NOMO-1 treated with dmso at 0.1 percent for 144 hours (cell line): ENCODE measurements around the gene NBPF12.
"Not testable (repeated sequence)": the region's sequence is repeated elsewhere in the genome, so short reads cannot be mapped to it uniquely, and the experiment has no call there.

Experiments
- DNase-seq: peaks from one replicate; lab custom pipeline; 2025; ENCODE audit not compliant: unreplicated experiment; lab: John Stamatoyannopoulos, UW

The NBPF12 gene

GRCh38 chr1:146972681-146973080 is 34.6 kb downstream of the NBPF12 start:
- DNase-seq, result not testable (repeated sequence)

- DNase-seq, result not testable (repeated sequence)
These were observed 47.7 kb downstream of the NBPF12 start for GRCh38 chr1:146985855-146986254.

- DNase-seq, result not testable (repeated sequence)
These were observed 48.3 kb downstream of the NBPF12 start for GRCh38 chr1:146986450-146986849.

- DNase-seq, result not testable (repeated sequence)
These were observed 49.4 kb downstream of the NBPF12 start for GRCh38 chr1:146987502-146987901.

GRCh38 chr1:146989455-146989854 is 51.3 kb downstream of the NBPF12 start:
- DNase-seq, result not testable (repeated sequence)

GRCh38 chr1:147008495-147008894 is 70.4 kb downstream of the NBPF12 start:
- not testable (repeated sequence) for DNase-seq

- DNase-seq, result not testable (repeated sequence)
These were observed 88.9 kb downstream of the NBPF12 start for GRCh38 chr1:147026975-147027374.

- DNase-seq, result not testable (repeated sequence)
These were observed 92.0 kb downstream of the NBPF12 start for GRCh38 chr1:147030066-147030653.

- no peak for DNase-seq
These were observed 101.8 kb downstream of the NBPF12 start for GRCh38 chr1:147039916-147040315.

GRCh38 chr1:147042891-147043290 is 104.8 kb downstream of the NBPF12 start:
- DNase-seq, result not testable (repeated sequence)

GRCh38 chr1:147044511-147044910 is 106.4 kb downstream of the NBPF12 start:
- not testable (repeated sequence) for DNase-seq
